ENCODE data around the gene ZBTB48.

GRCh38 chr1:6635910-6636760 lies 56.3 kb downstream of the ZBTB48 start:
- no peak for TF ChIP-seq CTCF (conservative IDR thresholded peaks at IDR 0.05 in 1 of 2, IDR thresholded peaks at IDR 0.05 in 1 of 2; ENCODE audit: low read depth in 1 of 2, low read length in 2 of 2)
- no peak for TF ChIP-seq EZH2 (IDR thresholded peaks at IDR 0.05; ENCODE audit: low read length, missing control alignments)

All from fibroblast of lung (primary cell).